Adipocyte (in vitro differentiated cells): Measurements from ENCODE around the gene MPPED2.

Experiments used
- DNase-seq: peaks from one replicate; pipeline ENCODE4 v3.0.0-alpha.2; 2015; ENCODE audit warnings: low read depth
- H3K27me3 ChIP-seq: replicated peaks from 2 replicates; pipeline ENCODE4 v1.7.0; 2013; ENCODE audit warnings: mild to moderate bottlenecking, low read length, moderate library complexity; ENCODE audit not compliant: control insufficient read depth, insufficient read depth
- H3K36me3 ChIP-seq: 2 replicates; pipeline ENCODE4 v1.7.0; 2013; ENCODE audit warnings: low read length, mild to moderate bottlenecking, moderate library complexity; ENCODE audit not compliant: control insufficient read depth, insufficient read depth, severe bottlenecking
- H3K4me1 ChIP-seq: 2 replicates; pipeline ENCODE4 v1.7.0; 2013; ENCODE audit warnings: mild to moderate bottlenecking, low read length, moderate library complexity; ENCODE audit not compliant: control insufficient read depth, insufficient read depth
- H3K4me3 ChIP-seq: 2 replicates; pipeline ENCODE4 v1.7.0; 2013; ENCODE audit warnings: mild to moderate bottlenecking, low read length, moderate library complexity
- H3K9ac ChIP-seq: 2 replicates; pipeline ENCODE4 v1.7.0; 2013; ENCODE audit warnings: mild to moderate bottlenecking, low read length, moderate library complexity
- H3K9me3 ChIP-seq: 2 replicates; pipeline ENCODE4 v1.7.0; 2013; ENCODE audit warnings: mild to moderate bottlenecking, low read length, moderate library complexity; ENCODE audit not compliant: control insufficient read depth

MPPED2 gene

DNA sequence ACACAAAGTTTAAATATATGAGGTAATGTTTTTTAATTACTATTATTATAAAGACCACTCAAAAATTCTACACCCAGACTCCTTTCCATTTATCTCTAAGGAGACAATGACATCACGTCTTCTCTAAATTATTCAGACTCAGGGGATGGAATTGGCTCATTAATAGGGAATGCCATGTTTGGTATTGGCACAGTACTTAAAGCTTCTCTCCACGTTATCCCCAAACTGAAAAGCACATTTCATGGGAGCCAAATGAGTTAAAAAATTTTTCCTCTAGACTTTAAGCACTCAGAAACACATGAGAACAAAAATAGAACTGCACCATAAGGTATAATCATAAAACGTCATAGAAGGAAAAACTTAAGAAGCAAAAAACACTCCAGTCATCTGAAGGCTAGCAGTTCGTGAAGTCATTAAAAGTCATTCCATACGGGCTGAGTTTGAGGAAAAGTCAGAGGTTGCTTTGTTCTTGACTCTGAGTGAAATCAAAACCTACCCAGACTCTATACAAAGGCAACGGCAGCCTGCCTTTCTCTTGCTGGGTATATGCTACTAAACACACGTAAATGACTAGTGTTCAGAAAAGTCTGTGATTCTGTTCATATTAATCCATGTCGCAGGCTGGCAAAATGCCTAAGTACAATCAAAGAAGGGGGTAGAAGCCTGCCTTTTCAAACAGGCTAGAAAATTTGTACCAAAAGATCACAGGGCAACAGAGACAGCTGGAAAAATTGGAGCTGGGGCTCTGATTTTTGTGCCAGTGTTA, 8.7 kb upstream of the MPPED2 start:
- H3K4me1 ChIP-seq, result no peaks in the 10 kb centered on the region
- H3K4me3 ChIP-seq, result no peak overlapping the region
- H3K9me3 ChIP-seq, result no peaks in the 10 kb centered on the region
- no peak for DNase-seq
- H3K9ac ChIP-seq, result no peak overlapping the region
- no peaks in the 10 kb centered on the region for H3K36me3 ChIP-seq
- H3K27me3 ChIP-seq, result peaks cover 7% of the 10 kb centered on the region

- no peak for DNase-seq
- Histone ChIP-seq H3K4me1 (no peaks in the 10 kb centered on the region), H3K27me3 (peaks cover 40% of the 10 kb centered on the region), H3K9me3 (no peaks in the 10 kb centered on the region), H3K4me3 (no peak overlapping the region), H3K36me3 (no peaks in the 10 kb centered on the region), H3K9ac (no peak overlapping the region)
Observed at GRCh38 chr11:30587269-30587812, 1.2 kb upstream of the MPPED2 start.

GRCh38 chr11:30585892-30586250, 282 bp downstream of the MPPED2 start:
- DNase-seq, result peak; percentile 18
- H3K4me3 ChIP-seq, result peak overlapping the region; percentile 70
- H3K9me3 ChIP-seq, result no peaks in the 10 kb centered on the region
- no peaks in the 10 kb centered on the region for H3K4me1 ChIP-seq
- H3K9ac ChIP-seq, result no peak overlapping the region
- H3K27me3 ChIP-seq, result peaks cover 40% of the 10 kb centered on the region
- H3K36me3 ChIP-seq, result no peaks in the 10 kb centered on the region

DNA sequence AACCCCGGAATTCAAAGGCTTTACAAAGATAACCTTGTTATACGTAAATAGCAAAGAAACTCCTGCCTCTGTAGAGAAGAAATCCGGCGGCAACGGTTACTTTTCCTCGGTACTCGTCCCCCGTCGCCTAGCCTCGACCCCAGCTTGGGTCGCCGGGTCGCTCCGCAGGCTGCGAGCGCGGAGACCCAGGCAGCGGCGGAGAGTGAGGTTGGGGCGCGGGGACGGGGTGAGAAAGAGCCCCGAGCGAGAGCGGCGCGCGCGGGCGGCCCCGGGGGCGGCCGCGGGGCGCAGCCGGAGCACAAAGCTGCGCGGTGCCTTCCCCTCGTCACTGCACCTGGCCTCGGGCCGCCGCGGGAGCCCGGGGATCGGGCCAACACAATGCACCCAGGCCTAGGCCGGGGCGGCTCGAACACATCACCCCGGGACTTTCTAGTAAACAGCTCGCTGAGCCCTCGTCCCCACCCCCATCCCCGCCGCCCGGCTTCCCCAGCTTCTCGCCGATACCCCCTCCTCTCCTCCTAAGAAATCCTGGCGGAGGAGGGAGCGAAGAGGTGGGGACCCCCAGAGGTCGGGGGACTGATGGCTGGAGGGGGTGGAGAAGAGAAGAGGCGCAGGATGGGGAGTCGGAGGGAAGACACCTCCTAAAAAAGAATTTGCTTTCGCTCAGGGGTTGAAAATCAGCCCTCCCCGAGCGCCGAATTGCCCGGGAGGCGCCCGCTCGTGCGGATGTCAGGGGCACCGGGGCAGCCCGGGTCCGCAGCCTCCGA, 845 bp downstream of the MPPED2 start:
- Histone ChIP-seq H3K4me3 (peak overlapping the region; percentile 52), H3K9ac (no peak overlapping the region), H3K4me1 (no peaks in the 10 kb centered on the region), H3K36me3 (no peaks in the 10 kb centered on the region), H3K27me3 (peaks cover 40% of the 10 kb centered on the region), H3K9me3 (no peaks in the 10 kb centered on the region)
- peak; percentile 7 for DNase-seq

DNA sequence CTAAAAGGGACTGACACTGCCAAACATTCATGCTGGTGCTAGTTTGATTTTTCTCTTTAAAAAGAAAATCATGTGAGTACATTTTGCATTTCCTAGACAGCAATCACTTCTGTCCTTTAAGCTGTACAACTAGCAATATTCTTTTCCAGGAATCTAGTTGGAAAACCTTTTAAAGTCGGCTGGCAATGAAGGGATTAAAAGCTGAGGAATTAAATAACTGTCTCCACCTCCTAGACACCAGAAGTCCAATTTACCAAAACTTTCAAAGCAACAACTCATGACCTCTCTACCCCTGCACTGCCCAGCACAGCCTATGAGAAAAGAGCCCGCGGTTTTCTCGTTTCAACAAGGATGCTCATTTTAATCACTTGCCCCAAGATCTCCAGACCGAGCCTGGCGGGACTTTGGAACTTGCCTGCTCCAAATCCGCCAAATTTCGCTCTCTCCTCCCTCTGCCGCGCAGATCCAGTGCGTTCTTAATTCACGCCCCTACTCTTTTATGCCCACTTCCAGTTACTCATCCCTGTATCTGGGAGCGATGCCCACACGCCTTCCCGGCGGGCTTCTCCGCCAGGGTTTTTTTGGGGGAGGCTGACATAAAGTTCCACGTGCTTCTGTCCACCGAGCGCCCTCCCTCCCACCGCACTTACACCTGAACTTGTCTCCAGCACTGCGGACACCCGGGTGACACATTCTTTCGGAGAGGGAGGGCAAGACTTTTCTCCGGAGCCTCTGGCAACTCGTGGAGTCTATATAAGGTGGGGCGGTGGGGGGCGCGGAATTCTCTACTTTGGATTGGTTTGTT, 2.5 kb downstream of the MPPED2 start:
- Histone ChIP-seq H3K4me1 (no peaks in the 10 kb centered on the region), H3K27me3 (peaks cover 40% of the 10 kb centered on the region), H3K9me3 (no peaks in the 10 kb centered on the region), H3K4me3 (peak overlapping the region; percentile 61), H3K36me3 (no peaks in the 10 kb centered on the region), H3K9ac (no peak overlapping the region)
- no peak for DNase-seq

DNA sequence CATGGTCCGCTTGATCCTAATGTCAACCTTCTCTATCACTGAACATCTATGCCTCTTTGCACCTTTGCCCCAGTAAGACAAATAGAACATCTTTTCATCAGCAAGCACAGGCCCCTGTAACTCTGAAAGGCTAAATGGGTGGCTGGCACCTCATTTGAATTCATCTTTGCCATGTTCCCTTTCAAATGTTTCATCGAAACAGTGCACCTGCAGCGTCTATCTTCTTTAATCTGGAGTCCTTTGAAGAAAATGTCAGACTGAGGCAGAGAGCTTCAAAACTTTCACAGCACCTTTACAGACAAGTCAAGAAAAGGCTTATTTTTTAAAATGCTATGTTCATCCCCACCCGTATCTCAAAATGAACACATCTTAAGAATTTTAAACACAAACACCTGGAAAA, 3.4 kb downstream of the MPPED2 start:
- DNase-seq, result no peak
- Histone ChIP-seq H3K4me3 (no peak overlapping the region), H3K36me3 (no peaks in the 10 kb centered on the region), H3K27me3 (peaks cover 40% of the 10 kb centered on the region), H3K4me1 (no peaks in the 10 kb centered on the region), H3K9me3 (no peaks in the 10 kb centered on the region), H3K9ac (no peak overlapping the region)

GRCh38 chr11:30581675-30582074, 4.5 kb downstream of the MPPED2 start:
- Histone ChIP-seq H3K4me3 (no peak overlapping the region), H3K27me3 (peaks cover 31% of the 10 kb centered on the region), H3K4me1 (no peaks in the 10 kb centered on the region), H3K36me3 (no peaks in the 10 kb centered on the region), H3K9ac (no peak overlapping the region), H3K9me3 (no peaks in the 10 kb centered on the region)
- DNase-seq, result no peak

DNA sequence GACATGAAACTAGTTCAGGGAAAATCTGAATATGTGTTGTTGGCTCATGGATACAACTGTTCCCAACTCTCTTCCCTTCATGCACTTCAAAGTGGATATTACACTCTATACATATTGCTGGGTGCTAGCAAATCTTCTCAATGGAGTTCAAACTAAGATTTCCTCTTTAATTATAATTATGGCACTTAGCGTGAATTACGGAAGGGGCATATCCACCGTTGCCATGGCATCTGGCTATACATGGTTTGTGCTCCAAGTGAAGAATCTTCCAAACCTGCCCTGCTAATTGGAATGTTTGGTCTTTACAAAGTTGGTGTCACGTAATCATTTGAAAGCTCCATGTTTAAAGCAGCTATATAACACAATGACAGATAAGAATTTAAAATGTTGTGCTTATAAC, 5.6 kb downstream of the MPPED2 start:
- Histone ChIP-seq H3K27me3 (peaks cover 26% of the 10 kb centered on the region), H3K9me3 (no peaks in the 10 kb centered on the region), H3K9ac (no peak overlapping the region), H3K4me1 (no peaks in the 10 kb centered on the region), H3K36me3 (no peaks in the 10 kb centered on the region), H3K4me3 (no peak overlapping the region)
- DNase-seq, result no peak

- peaks cover 21% of the 10 kb centered on the region for H3K27me3 ChIP-seq
- H3K36me3 ChIP-seq, result no peaks in the 10 kb centered on the region
- DNase-seq, result no peak
- H3K4me1 ChIP-seq, result no peaks in the 10 kb centered on the region
- H3K4me3 ChIP-seq, result no peak overlapping the region
- no peaks in the 10 kb centered on the region for H3K9me3 ChIP-seq
- no peak overlapping the region for H3K9ac ChIP-seq
Observed at GRCh38 chr11:30579415-30580175, 6.6 kb downstream of the MPPED2 start.

- Histone ChIP-seq H3K4me1 (no peaks in the 10 kb centered on the region), H3K27me3 (peaks cover 9% of the 10 kb centered on the region), H3K4me3 (no peak overlapping the region), H3K36me3 (no peaks in the 10 kb centered on the region), H3K9me3 (no peaks in the 10 kb centered on the region), H3K9ac (no peak overlapping the region)
- no peak for DNase-seq
Observed at GRCh38 chr11:30578406-30578805, 7.7 kb downstream of the MPPED2 start.
